HEK293 (cell line): ENCODE measurements around the gene STARD5.
A peak's percentile ranks its signal among the peaks of the same experiment; 100 is the strongest.

Source experiments
- CTCF ChIA-PET: fragments of 350-600 bp; formaldehyde crosslinking; extraction: SDS; loops from one replicate; lab custom pipeline; 2021; ENCODE audit warnings: antibody characterized with exemption; lab: Yijun Ruan, JAX
- POLR2A ChIA-PET: fragments of 300-600 bp; formaldehyde crosslinking; extraction: SDS; loops from one replicate; lab custom pipeline; 2020; ENCODE audit warnings: antibody characterized with exemption, inconsistent platforms; lab: Yijun Ruan, JAX
- H3K27ac ChIP-seq: fragments of 200-500 bp; sonication (Bioruptor generic); 2 replicates; pipeline ENCODE4 v1.5.1; 2014; ENCODE audit warnings: low read depth, low read length, control low read depth, inconsistent platforms; ENCODE audit errors: extremely low read depth
- H3K36me3 ChIP-seq, 2 experiments: fragments of 200-500 bp in 1 of 2; sonication (Bioruptor generic) in 1 of 2; 1 replicate in 1 of 2; 2 replicates in 1 of 2; pipeline ENCODE4 v1.5.1; 2014 to 2017; ENCODE audit warnings: inconsistent platforms in 2 of 2, low read length in 2 of 2; ENCODE audit not compliant: control insufficient read depth in 2 of 2, insufficient read depth in 1 of 2
- H3K4me1 ChIP-seq: fragments of 200-500 bp; sonication (Bioruptor generic); 2 replicates; pipeline ENCODE4 v1.5.1; 2014; ENCODE audit warnings: mild to moderate bottlenecking, low read length, inconsistent platforms; ENCODE audit not compliant: control insufficient read depth, insufficient read depth
- H3K4me3 ChIP-seq: 2 replicates; pipeline ENCODE4 v1.5.1; 2011; ENCODE audit warnings: low read depth, mild to moderate bottlenecking, control low read depth, low read length, moderate library complexity
- H3K9me3 ChIP-seq: fragments of 200-500 bp; sonication (Bioruptor generic); 2 replicates; pipeline ENCODE4 v1.5.1; 2014; ENCODE audit warnings: low read depth, low read length, inconsistent platforms; ENCODE audit not compliant: control insufficient read depth, insufficient read depth
- BCL11A ChIP-seq: fragments of 450-650 bp; formaldehyde crosslinking; IDR thresholded peaks from 2 replicates; pipeline ENCODE4 v1.5.1; 2016; ENCODE audit warnings: low read depth, missing biosample characterization, missing genetic modification characterization
- HOXD13 ChIP-seq: sonication (generic); formaldehyde crosslinking; IDR thresholded peaks from 2 replicates; pipeline ENCODE4 v1.8.0; 2022; ENCODE audit warnings: missing genetic modification reagents, borderline replicate concordance
- OSR2 ChIP-seq: fragments of 450-650 bp; formaldehyde crosslinking; IDR thresholded peaks from 2 replicates; pipeline ENCODE4 v1.5.1; 2016; ENCODE audit warnings: missing biosample characterization, missing genetic modification characterization
- SALL2 ChIP-seq: fragments of 450-650 bp; formaldehyde crosslinking; IDR thresholded peaks from 2 replicates; pipeline ENCODE4 v1.5.0; 2017; ENCODE audit warnings: missing biosample characterization, mild to moderate bottlenecking, missing genetic modification characterization, borderline replicate concordance
- ZEB2 ChIP-seq: fragments of 450-650 bp; formaldehyde crosslinking; IDR thresholded peaks from 2 replicates; pipeline ENCODE4 v1.5.1; 2016; ENCODE audit warnings: missing biosample characterization, missing genetic modification characterization
- ZNF10 ChIP-seq: fragments of 450-650 bp; formaldehyde crosslinking; IDR thresholded peaks from 2 replicates; pipeline ENCODE4 v1.5.1; 2017; ENCODE audit warnings: missing biosample characterization, missing genetic modification characterization
- ZNF140 ChIP-seq: fragments of 450-650 bp; formaldehyde crosslinking; IDR thresholded peaks from 2 replicates; pipeline ENCODE4 v1.5.1; 2016; ENCODE audit warnings: missing biosample characterization, missing genetic modification characterization
- ZNF169 ChIP-seq: fragments of 450-650 bp; formaldehyde crosslinking; IDR thresholded peaks from 2 replicates; pipeline ENCODE4 v1.5.1; 2016; ENCODE audit warnings: missing biosample characterization, missing genetic modification characterization
- ZNF174 ChIP-seq: fragments of 450-650 bp; formaldehyde crosslinking; IDR thresholded peaks from 2 replicates; pipeline ENCODE4 v1.5.0; 2017; ENCODE audit warnings: missing biosample characterization, mild to moderate bottlenecking, missing genetic modification characterization
- ZNF501 ChIP-seq: fragments of 450-650 bp; formaldehyde crosslinking; IDR thresholded peaks from 2 replicates; pipeline ENCODE4 v1.5.1; 2016; ENCODE audit warnings: missing biosample characterization, missing genetic modification characterization
- ZNF596 ChIP-seq: fragments of 450-650 bp; IDR thresholded peaks from 2 replicates; pipeline ENCODE4 v1.5.0; 2018; ENCODE audit warnings: missing biosample characterization, mild to moderate bottlenecking, missing genetic modification characterization, moderate library complexity
- ZNF660 ChIP-seq: fragments of 450-650 bp; IDR thresholded peaks from 2 replicates; pipeline ENCODE4 v1.5.1; 2018; ENCODE audit warnings: missing biosample characterization, mild to moderate bottlenecking, missing genetic modification characterization
- ZSCAN16 ChIP-seq: fragments of 450-650 bp; formaldehyde crosslinking; IDR thresholded peaks from 2 replicates; pipeline ENCODE4 v1.5.1; 2016; ENCODE audit warnings: missing biosample characterization, missing genetic modification characterization
- TF ChIP-seq, protein P1 (sequence below): fragments of 450-650 bp; formaldehyde crosslinking; IDR thresholded peaks from 2 replicates; pipeline ENCODE4 v1.5.1; 2016; ENCODE audit warnings: missing biosample characterization, missing genetic modification characterization
- TF ChIP-seq, protein P2 (sequence below): fragments of 450-650 bp; formaldehyde crosslinking; IDR thresholded peaks from 2 replicates; pipeline ENCODE4 v1.5.1; 2016; ENCODE audit warnings: missing biosample characterization, missing genetic modification characterization, low read depth
- TF ChIP-seq, protein P3 (sequence below): fragments of 450-650 bp; formaldehyde crosslinking; IDR thresholded peaks from 2 replicates; pipeline ENCODE4 v1.5.1; 2016; ENCODE audit warnings: missing biosample characterization, missing genetic modification characterization
- TF ChIP-seq, protein P4 (sequence below): fragments of 450-650 bp; formaldehyde crosslinking; IDR thresholded peaks from 2 replicates; pipeline ENCODE4 v1.5.1; 2016; ENCODE audit warnings: missing biosample characterization, missing genetic modification characterization

Gene STARD5

DNA sequence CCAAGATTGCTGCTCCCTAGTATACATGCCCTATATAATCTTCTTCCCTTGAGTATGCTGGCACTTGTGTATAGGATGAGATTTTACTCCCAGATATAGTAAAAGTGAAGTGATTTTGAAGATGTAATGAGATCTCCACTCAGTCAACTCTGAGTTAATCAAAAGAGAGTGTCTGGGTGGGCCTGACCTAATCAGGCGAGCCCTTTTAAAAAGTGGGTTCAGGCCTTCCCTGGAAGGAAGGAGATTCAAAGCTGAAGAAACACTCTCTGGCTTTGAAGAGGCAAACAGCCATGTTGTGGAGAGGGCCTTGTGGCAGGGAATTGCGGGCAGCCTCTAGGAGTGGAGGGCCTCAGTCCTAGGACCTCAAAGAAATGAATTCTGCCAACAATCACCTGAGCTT lies 5.5 kb upstream of the STARD5 start:
- no peak overlapping the region for H3K4me3 ChIP-seq
- H3K27ac ChIP-seq, result no peak overlapping the region
- H3K36me3 ChIP-seq, result no peaks in the 10 kb centered on the region
- no peak for TF ChIP-seq ZNF174 (tag by site-specific recombination)
- TF ChIP-seq ZNF10 (tag by site-specific recombination), result peak; percentile 99
- no peak for TF ChIP-seq ZEB2 (tag by site-specific recombination)
- H3K9me3 ChIP-seq, result no peaks in the 10 kb centered on the region
- ChIA-PET POLR2A (no interaction called here), CTCF (interaction anchor here (1.1 kb wide), 1 partner anchor 39 kb away, joined by 4 read pairs; no protein-coding TSS in a partner anchor)
- H3K4me1 ChIP-seq, result no peaks in the 10 kb centered on the region

DNA sequence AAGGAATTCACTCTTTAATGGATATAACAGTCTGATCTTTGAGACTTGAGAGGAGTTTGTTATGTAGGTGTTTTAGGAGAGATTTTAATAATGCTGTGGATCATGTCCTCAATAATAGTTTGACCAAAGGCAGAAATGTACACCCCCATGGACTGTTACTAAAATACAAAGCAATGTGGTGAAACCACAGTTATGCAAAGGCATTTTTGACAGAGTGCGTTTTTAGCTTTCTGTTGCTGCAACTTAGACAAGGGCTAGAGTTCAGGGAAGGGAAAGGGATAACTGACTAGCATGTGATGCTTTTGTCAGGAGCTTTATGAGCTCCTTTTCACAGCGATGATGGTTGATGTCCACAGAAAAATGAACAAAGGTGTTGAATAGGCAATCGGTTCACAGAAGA lies 3.6 kb upstream of the STARD5 start:
- TF ChIP-seq ZNF660 (tag by site-specific recombination), result no peak
- TF ChIP-seq ZNF140 (tag by site-specific recombination), result no peak
- TF ChIP-seq HOXD13 (CRISPR knock-in tag), result no peak
- TF ChIP-seq ZNF501 (tag by site-specific recombination), result no peak
- TF ChIP-seq, protein P1, sequence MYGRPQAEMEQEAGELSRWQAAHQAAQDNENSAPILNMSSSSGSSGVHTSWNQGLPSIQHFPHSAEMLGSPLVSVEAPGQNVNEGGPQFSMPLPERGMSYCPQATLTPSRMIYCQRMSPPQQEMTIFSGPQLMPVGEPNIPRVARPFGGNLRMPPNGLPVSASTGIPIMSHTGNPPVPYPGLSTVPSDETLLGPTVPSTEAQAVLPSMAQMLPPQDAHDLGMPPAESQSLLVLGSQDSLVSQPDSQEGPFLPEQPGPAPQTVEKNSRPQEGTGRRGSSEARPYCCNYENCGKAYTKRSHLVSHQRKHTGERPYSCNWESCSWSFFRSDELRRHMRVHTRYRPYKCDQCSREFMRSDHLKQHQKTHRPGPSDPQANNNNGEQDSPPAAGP (tag by site-specific recombination), result no peak
- TF ChIP-seq, protein P2, sequence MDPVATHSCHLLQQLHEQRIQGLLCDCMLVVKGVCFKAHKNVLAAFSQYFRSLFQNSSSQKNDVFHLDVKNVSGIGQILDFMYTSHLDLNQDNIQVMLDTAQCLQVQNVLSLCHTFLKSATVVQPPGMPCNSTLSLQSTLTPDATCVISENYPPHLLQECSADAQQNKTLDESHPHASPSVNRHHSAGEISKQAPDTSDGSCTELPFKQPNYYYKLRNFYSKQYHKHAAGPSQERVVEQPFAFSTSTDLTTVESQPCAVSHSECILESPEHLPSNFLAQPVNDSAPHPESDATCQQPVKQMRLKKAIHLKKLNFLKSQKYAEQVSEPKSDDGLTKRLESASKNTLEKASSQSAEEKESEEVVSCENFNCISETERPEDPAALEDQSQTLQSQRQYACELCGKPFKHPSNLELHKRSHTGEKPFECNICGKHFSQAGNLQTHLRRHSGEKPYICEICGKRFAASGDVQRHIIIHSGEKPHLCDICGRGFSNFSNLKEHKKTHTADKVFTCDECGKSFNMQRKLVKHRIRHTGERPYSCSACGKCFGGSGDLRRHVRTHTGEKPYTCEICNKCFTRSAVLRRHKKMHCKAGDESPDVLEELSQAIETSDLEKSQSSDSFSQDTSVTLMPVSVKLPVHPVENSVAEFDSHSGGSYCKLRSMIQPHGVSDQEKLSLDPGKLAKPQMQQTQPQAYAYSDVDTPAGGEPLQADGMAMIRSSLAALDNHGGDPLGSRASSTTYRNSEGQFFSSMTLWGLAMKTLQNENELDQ (tag by site-specific recombination), result no peak
- no peak for TF ChIP-seq ZNF169 (tag by site-specific recombination)
- TF ChIP-seq SALL2 (tag by site-specific recombination), result no peak
- TF ChIP-seq ZNF596 (tag by site-specific recombination), result no peak
- TF ChIP-seq BCL11A (tag by site-specific recombination), result no peak
- no peak for TF ChIP-seq OSR2
- TF ChIP-seq, protein P3, sequence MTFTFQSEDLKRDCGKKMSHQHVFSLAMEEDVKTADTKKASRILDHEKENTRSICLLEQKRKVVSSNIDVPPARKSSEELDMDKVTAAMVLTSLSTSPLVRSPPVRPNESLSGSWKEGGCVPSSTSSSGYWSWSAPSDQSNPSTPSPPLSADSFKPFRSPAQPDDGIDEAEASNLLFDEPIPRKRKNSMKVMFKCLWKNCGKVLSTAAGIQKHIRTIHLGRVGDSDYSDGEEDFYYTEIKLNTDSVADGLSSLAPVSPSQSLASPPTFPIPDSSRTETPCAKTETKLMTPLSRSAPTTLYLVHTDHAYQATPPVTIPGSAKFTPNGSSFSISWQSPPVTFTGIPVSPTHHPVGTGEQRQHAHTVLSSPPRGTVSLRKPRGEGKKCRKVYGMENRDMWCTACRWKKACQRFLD (tag by site-specific recombination), result no peak
- TF ChIP-seq ZSCAN16 (tag by site-specific recombination), result no peak
- TF ChIP-seq, protein P4, sequence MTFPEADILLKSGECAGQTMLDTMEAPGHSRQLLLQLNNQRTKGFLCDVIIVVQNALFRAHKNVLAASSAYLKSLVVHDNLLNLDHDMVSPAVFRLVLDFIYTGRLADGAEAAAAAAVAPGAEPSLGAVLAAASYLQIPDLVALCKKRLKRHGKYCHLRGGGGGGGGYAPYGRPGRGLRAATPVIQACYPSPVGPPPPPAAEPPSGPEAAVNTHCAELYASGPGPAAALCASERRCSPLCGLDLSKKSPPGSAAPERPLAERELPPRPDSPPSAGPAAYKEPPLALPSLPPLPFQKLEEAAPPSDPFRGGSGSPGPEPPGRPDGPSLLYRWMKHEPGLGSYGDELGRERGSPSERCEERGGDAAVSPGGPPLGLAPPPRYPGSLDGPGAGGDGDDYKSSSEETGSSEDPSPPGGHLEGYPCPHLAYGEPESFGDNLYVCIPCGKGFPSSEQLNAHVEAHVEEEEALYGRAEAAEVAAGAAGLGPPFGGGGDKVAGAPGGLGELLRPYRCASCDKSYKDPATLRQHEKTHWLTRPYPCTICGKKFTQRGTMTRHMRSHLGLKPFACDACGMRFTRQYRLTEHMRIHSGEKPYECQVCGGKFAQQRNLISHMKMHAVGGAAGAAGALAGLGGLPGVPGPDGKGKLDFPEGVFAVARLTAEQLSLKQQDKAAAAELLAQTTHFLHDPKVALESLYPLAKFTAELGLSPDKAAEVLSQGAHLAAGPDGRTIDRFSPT (tag by site-specific recombination), result no peak
- Histone ChIP-seq H3K4me3 (no peak overlapping the region), H3K36me3 (no peaks in the 10 kb centered on the region), H3K9me3 (no peaks in the 10 kb centered on the region), H3K27ac (no peak overlapping the region), H3K4me1 (no peaks in the 10 kb centered on the region)
- ChIA-PET POLR2A (interaction anchor here (0.6 kb wide), 1 partner anchor 24 kb away, joined by 9 read pairs; no protein-coding TSS in a partner anchor), CTCF (interaction anchor here (0.7 to 2.5 kb wide), 5 partner anchors 9 to 74 kb away, joined by 3 to 9 read pairs (median 4); no protein-coding TSS in a partner anchor)
